Effector memory CD8-positive, alpha-beta T cell (primary cell): ENCODE results near the gene C6orf47.
A peak's percentile ranks its signal among the peaks of the same experiment; 100 is the strongest.

Experiments used
- ATAC-seq: fragments of 150-1000 bp; cut with Tn5 transposase; replicated peaks from 2 replicates; pipeline ENCODE4 v1.10.0; 2021; ENCODE audit warnings: mild to moderate bottlenecking, moderate library complexity
- DNase-seq, 3 experiments: peaks; one replicate each; pipeline ENCODE4 v3.0.0; 2021
- H3K27ac Mint-ChIP-seq, 2 donors: one replicate each; pipeline ENCODE4 v1.8.0; 2022; ENCODE audit warnings: mild to moderate bottlenecking in 2 of 2, mixed read lengths in 2 of 2, moderate library complexity in 2 of 2
- H3K27me3 Mint-ChIP-seq, 2 donors: one replicate each; pipeline ENCODE4 v1.8.0; 2022; ENCODE audit warnings: mixed read lengths in 2 of 2
- H3K36me3 Mint-ChIP-seq: one replicate; pipeline ENCODE4 v1.8.0; 2022; ENCODE audit warnings: mild to moderate bottlenecking, moderate library complexity, mixed read lengths; ENCODE audit not compliant: insufficient read depth
- H3K4me1 Mint-ChIP-seq, 2 donors: one replicate each; pipeline ENCODE4 v1.8.0; 2022; ENCODE audit warnings: low read depth in 2 of 2, mixed read lengths in 2 of 2
- H3K4me3 Mint-ChIP-seq, 2 donors: one replicate each; pipeline ENCODE4 v1.8.0; 2022; ENCODE audit warnings: mild to moderate bottlenecking in 2 of 2, mixed read lengths in 2 of 2, moderate library complexity in 2 of 2
- H3K9me3 Mint-ChIP-seq, 2 donors: one replicate each; pipeline ENCODE4 v1.8.0; 2022; ENCODE audit warnings: mixed read lengths in 2 of 2

Gene C6orf47

DNA sequence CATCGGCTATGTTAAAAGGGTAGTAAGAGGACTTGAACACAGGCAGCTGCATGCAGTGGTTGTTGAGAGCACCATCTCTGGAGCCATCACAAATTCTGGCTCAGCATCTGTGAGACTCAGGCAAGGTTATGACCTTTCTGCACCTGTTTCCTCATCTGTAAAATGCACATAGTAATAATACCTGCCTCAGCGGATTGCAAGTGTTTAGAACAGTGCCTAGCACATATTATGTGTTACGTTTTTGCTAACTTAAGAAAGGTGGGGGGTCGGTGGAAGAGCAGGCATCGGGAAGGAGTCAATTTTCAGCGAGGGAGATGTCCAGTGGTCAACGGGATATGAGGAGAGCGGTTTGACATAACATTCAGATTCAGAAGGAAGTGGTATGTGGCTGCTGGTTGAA lies 17.4 kb upstream of the C6orf47 start:
- H3K4me3 Mint-ChIP-seq, result no peak overlapping the region
- H3K27me3 Mint-ChIP-seq, result no peaks in the 10 kb centered on the region
- H3K4me1 Mint-ChIP-seq, result peaks cover 17 to 19% of the 10 kb centered on the region in 2 donors
- H3K27ac Mint-ChIP-seq, result no peak overlapping the region
- ATAC-seq, result no peak
- H3K36me3 Mint-ChIP-seq, result peaks cover 20% of the 10 kb centered on the region
- H3K9me3 Mint-ChIP-seq, result no peaks in the 10 kb centered on the region
- no peak for DNase-seq

DNA sequence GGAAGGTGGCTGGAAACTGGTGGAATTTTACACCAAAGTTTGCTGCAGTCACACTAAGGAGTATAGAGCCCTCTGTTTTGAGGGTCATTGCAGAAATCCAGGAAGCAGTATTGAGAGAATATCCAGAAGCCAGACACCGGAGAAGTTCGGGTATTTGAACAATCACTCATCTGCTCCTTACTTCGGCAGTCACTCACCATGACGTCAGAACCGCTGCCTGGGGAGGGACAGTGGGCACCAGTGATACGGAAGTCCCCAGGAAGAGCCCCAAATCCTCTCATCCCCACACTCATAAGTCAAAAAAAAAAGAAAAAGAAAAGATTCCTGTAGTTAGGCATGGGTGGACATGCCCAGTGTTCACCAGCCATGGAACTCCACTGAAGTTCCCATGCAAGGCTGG lies 16.3 kb upstream of the C6orf47 start:
- Mint-ChIP-seq H3K4me1 (peaks cover 17 to 18% of the 10 kb centered on the region in 2 donors), H3K9me3 (no peaks in the 10 kb centered on the region), H3K27me3 (no peaks in the 10 kb centered on the region), H3K27ac (peak overlapping the region in 1 of 2 donors; percentile 18), H3K36me3 (peaks cover 21% of the 10 kb centered on the region), H3K4me3 (no peak overlapping the region)
- no peak for DNase-seq
- ATAC-seq, result no peak

- no peak for ATAC-seq
- peak overlapping the region in 1 of 2 donors; percentile 18 for H3K27ac Mint-ChIP-seq
- H3K27me3 Mint-ChIP-seq, result no peaks in the 10 kb centered on the region
- no peak for DNase-seq
- peaks cover 21% of the 10 kb centered on the region for H3K36me3 Mint-ChIP-seq
- no peaks in the 10 kb centered on the region for H3K9me3 Mint-ChIP-seq
- H3K4me1 Mint-ChIP-seq, result peaks cover 13 to 14% of the 10 kb centered on the region in 2 donors
- H3K4me3 Mint-ChIP-seq, result no peak overlapping the region
Observed at GRCh38 chr6:31676322-31676903, 15.8 kb upstream of the C6orf47 start.

- H3K27me3 Mint-ChIP-seq, result no peaks in the 10 kb centered on the region
- H3K27ac Mint-ChIP-seq, result peak within 1 kb of the TSS in 1 of 2 donors; percentile 41
- peaks cover 61% of the 10 kb centered on the region for H3K36me3 Mint-ChIP-seq
- peaks cover 14 to 23% of the 10 kb centered on the region in 2 donors for H3K4me1 Mint-ChIP-seq
- no peaks in the 10 kb centered on the region for H3K9me3 Mint-ChIP-seq
- ATAC-seq (no peak), DNase-seq (no peak)
- H3K4me3 Mint-ChIP-seq, result no peak within 1 kb of the TSS
Observed at GRCh38 chr6:31669676-31670075, 9.1 kb upstream of the C6orf47 start, which contains the start of gene LY6G5B. LY6G5B (plus strand) TSS chr6:31669976; CDS start chr6:31670951, 975 bp downstream.

GRCh38 chr6:31666337-31666965 lies 5.9 kb upstream of the C6orf47 start:
- Mint-ChIP-seq H3K4me3 (peak overlapping the region; percentile 93 to 97), H3K9me3 (no peaks in the 10 kb centered on the region), H3K4me1 (peaks cover 33 to 46% of the 10 kb centered on the region in 2 donors), H3K36me3 (peaks cover 63% of the 10 kb centered on the region), H3K27me3 (no peaks in the 10 kb centered on the region), H3K27ac (peak overlapping the region; percentile 94 to 98)
- DNase-seq, result no peak
- no peak for ATAC-seq

DNA sequence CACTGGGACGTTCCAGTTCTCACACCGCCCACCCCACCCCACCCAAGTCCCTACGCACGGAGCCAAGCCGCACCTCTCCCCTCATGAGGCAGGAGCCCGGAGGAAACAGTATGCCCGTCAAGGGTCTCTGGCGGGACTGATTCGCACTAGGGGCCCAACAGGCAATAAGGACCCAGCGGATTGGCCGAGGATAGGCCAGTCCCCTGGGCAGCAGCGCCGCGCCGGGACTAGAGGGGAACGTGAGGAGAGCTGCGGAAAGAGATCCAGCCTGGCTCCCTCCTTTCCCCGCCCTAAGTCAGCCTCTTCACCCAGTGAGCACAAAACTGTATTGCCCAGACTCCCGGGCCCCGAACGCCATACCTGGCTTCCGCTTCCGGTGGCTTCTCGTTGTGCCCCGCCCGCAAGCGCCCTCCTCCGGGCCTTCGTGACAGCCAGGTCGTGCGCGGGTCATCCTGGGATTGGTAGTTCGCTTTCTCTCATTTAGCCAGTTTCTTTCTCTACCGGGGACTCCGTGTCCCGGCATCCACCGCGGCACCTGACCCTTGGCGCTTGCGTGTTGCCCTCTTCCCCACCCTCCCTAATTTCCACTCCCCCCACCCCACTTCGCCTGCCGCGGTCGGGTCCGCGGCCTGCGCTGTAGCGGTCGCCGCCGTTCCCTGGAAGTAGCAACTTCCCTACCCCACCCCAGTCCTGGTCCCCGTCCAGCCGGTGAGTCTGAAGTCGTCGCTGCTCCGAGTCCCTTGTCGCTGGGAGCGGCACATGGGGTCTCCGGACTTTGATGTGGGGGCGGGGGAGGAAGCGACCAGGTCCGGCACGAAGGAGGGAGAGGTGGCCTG lies 5.1 kb upstream of the C6orf47 start, which contains the start of gene CSNK2B:
TSS of gene CSNK2B (plus strand) at position 580 of the 836 bp plus-strand sequence. CDS start 752 bp downstream, outside the sequence.
- Mint-ChIP-seq H3K4me1 (peaks cover 39 to 51% of the 10 kb centered on the region in 2 donors), H3K9me3 (no peaks in the 10 kb centered on the region), H3K36me3 (peaks cover 61% of the 10 kb centered on the region), H3K4me3 (peak within 1 kb of the TSS; percentile 93 to 97), H3K27me3 (no peaks in the 10 kb centered on the region), H3K27ac (peak within 1 kb of the TSS; percentile 94 to 98)
- peak; percentile 96 to 97 (median 97) for DNase-seq
- peak; percentile 84 for ATAC-seq

GRCh38 chr6:31664790-31665500 lies 4.4 kb upstream of the C6orf47 start, which contains the start of gene GPANK1:
GPANK1 (minus strand) TSS chr6:31664997; CDS start chr6:31664478, 519 bp downstream.
- H3K36me3 Mint-ChIP-seq, result peaks cover 60% of the 10 kb centered on the region

GRCh38 chr6:31663961-31664789 lies 3.6 kb upstream of the C6orf47 start:
- H3K9me3 Mint-ChIP-seq, result no peaks in the 10 kb centered on the region
- H3K4me3 Mint-ChIP-seq, result peak overlapping the region; percentile 93 to 97
- no peaks in the 10 kb centered on the region for H3K27me3 Mint-ChIP-seq
- H3K27ac Mint-ChIP-seq, result peak overlapping the region; percentile 94 to 98
- DNase-seq (no peak), ATAC-seq (no peak)
- H3K4me1 Mint-ChIP-seq, result peaks cover 51 to 62% of the 10 kb centered on the region in 2 donors
- peaks cover 56% of the 10 kb centered on the region for H3K36me3 Mint-ChIP-seq

More at GRCh38 chr6:31664790-31665500, 4.4 kb upstream of the C6orf47 start, which contains the start of gene GPANK1:
- Mint-ChIP-seq H3K4me1 (peaks cover 43 to 55% of the 10 kb centered on the region in 2 donors), H3K27ac (peak within 1 kb of the TSS; percentile 94 to 98), H3K4me3 (peak within 1 kb of the TSS; percentile 93 to 97), H3K9me3 (no peaks in the 10 kb centered on the region), H3K27me3 (no peaks in the 10 kb centered on the region)
- DNase-seq (peak; percentile 82 to 89 (median 86)), ATAC-seq (peak; percentile 45)

DNA sequence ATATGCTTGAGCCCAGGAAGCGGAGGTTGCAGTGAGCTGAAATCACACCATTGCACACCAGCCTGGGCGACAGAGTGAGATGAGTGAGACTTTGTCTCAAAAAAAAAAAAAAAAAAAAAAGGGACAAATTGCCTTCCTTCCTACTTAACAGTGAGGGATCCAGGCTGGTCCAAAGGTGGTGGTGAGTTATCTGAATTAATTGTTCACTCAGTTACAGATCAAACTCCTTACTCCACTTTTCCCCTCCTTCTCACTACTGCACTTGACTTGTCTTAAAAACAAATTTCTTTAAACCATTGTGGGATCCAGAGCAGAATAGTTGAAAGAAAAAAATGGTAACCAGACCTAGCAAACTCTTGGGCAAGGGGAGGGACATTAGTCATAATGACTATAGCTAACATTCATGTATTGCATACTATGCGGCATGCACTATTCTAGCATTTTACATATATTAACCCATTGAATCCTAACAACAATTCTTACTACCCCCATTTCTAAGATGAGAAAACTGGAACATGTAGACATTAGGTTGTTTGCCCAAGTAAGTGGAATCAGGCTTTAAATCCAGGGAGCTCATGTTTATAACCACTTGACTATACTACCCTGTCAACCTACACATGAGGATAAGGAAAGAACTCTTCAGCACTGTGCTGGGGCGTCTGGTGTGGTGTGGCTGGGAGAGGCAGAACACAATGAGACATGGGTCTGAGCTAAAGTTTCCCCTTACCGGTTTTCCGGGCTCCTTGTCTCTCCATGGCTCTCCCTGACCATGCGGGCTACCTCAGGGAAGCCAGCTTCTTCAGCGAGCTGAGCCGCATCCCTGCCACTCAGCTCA lies 2.8 kb upstream of the C6orf47 start:
- no peaks in the 10 kb centered on the region for H3K9me3 Mint-ChIP-seq

DNA sequence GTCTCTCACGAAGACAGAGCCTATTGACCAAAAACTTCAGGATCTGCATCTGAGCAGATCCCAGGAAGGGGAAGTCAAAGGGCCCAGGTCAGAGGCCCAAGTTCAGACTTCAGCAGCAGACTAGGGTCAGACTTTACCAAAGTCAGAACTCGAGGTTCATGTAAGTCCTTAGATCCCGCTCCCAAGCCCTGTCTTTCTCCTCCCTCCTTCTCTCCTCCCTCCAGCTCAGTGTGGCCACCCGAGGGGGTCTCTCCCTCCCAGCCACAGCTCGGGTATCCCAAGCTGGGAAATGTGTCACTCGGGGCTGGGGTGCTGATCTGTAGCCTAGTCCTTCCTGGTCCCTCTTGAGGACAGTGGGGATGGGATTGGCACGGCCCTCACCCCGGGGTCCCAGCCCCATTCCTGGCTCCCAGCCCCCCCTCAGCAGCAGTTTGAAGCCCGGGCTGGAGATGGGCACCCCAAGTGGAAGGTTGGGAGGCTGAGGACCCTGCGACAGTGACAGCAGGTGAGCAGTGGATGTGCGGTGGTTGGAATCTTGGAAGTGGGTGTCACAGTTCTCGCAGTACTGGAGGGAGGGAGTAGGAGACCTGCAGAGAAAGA lies 1.6 kb upstream of the C6orf47 start:
- Mint-ChIP-seq H3K4me3 (peak overlapping the region; percentile 62 to 97), H3K4me1 (peaks cover 67 to 71% of the 10 kb centered on the region in 2 donors), H3K36me3 (peaks cover 41% of the 10 kb centered on the region), H3K27me3 (no peaks in the 10 kb centered on the region), H3K9me3 (no peaks in the 10 kb centered on the region), H3K27ac (peak overlapping the region in 1 of 2 donors; percentile 77)
- ATAC-seq (no peak), DNase-seq (no peak)

More for the DNA sequence above, 2.8 kb upstream of the C6orf47 start:
- ATAC-seq, result no peak
- H3K27ac Mint-ChIP-seq, result peak overlapping the region; percentile 94 to 98
- peak overlapping the region; percentile 93 to 97 for H3K4me3 Mint-ChIP-seq
- no peaks in the 10 kb centered on the region for H3K27me3 Mint-ChIP-seq
- no peak for DNase-seq
- H3K36me3 Mint-ChIP-seq, result peaks cover 48% of the 10 kb centered on the region
- H3K4me1 Mint-ChIP-seq, result peaks cover 59 to 69% of the 10 kb centered on the region in 2 donors
